Testis (tissue), 2 donors: ENCODE results near the gene GALNT7.

Experiments
- POLR2A ChIP-seq: fragments of 450-650 bp; IDR thresholded peaks from one replicate; pipeline ENCODE4 v1.6.1; 2017; ENCODE audit warnings: antibody characterized with exemption, mild to moderate bottlenecking, moderate library complexity
- TF ChIP-seq, protein P1 (sequence below), 3 experiments: fragments of 450-650 bp in 2 of 3; fragments of 200-600 bp in 1 of 3; sonication (generic) in 1 of 3; IDR thresholded peaks; one replicate each; pipeline ENCODE4 v1.5.1; 2016 to 2019; ENCODE audit warnings: antibody characterized with exemption in 3 of 3, mild to moderate bottlenecking in 2 of 3, moderate library complexity in 1 of 3

DNA sequence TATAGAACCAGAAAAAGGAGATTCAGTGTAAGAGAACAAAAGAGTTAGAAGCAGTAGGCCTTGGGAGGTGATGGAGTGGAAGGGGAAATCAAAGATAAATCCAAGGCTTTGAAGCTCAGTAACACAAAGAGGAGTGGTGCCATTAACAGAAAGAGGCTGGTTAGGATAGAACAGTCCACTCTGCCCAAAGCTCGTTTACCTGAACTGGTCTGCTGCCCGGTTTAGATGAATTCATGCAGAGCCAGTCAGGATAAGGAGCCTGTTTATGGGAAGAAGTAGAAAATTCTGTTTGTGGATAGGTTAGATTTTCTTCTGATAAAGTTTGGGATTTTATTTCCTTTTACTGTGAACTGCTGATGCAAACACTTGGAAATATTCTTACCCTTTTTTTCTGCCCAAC lies 85.0 kb downstream of the GALNT7 start:
- no peak for TF ChIP-seq POLR2A
- TF ChIP-seq, protein P1, sequence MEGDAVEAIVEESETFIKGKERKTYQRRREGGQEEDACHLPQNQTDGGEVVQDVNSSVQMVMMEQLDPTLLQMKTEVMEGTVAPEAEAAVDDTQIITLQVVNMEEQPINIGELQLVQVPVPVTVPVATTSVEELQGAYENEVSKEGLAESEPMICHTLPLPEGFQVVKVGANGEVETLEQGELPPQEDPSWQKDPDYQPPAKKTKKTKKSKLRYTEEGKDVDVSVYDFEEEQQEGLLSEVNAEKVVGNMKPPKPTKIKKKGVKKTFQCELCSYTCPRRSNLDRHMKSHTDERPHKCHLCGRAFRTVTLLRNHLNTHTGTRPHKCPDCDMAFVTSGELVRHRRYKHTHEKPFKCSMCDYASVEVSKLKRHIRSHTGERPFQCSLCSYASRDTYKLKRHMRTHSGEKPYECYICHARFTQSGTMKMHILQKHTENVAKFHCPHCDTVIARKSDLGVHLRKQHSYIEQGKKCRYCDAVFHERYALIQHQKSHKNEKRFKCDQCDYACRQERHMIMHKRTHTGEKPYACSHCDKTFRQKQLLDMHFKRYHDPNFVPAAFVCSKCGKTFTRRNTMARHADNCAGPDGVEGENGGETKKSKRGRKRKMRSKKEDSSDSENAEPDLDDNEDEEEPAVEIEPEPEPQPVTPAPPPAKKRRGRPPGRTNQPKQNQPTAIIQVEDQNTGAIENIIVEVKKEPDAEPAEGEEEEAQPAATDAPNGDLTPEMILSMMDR (IDR thresholded peaks at IDR 0.05) = no peak
